ENCODE results near the gene TAF6. TPM values are rescaled to one million over a fixed set of nuclear protein-coding genes. Genes with fewer than 3 reads are reported as not detected.
A peak's percentile ranks its signal among the peaks of the same experiment; 100 is the strongest.

Gene TAF6
- total RNA-seq, 1 experiment from 2014 or later = 50.5 TPM

GRCh38 chr7:100111156-100111555 is 8.0 kb downstream of the TAF6 start:
- Mint-ChIP-seq H3K4me1 (ENCODE audit: low read depth, unreplicated experiment) (no peaks in the 10 kb centered on the region), H3K4me3 (ENCODE audit: low read depth, unreplicated experiment) (no peak overlapping the region), H3K27ac (ENCODE audit: unreplicated experiment) (no peak overlapping the region), H3K9me3 (ENCODE audit: low read depth, unreplicated experiment) (no peaks in the 10 kb centered on the region), H3K27me3 (ENCODE audit: unreplicated experiment) (no peaks in the 10 kb centered on the region), H3K36me3 (ENCODE audit: insufficient read depth, unreplicated experiment) (peaks cover 27% of the 10 kb centered on the region)
- intact Hi-C loops (cut with micrococcal nuclease; ENCODE audit: unreplicated experiment) = no loop called here
- no TSS peak for BruUV-seq (replicated peaks)
- no peak for TF ChIP-seq CTCF (IDR thresholded peaks at IDR 0.05; ENCODE audit: unreplicated experiment)
- CTCF ChIA-PET = no interaction called here
- no peak for DNase-seq

DNA sequence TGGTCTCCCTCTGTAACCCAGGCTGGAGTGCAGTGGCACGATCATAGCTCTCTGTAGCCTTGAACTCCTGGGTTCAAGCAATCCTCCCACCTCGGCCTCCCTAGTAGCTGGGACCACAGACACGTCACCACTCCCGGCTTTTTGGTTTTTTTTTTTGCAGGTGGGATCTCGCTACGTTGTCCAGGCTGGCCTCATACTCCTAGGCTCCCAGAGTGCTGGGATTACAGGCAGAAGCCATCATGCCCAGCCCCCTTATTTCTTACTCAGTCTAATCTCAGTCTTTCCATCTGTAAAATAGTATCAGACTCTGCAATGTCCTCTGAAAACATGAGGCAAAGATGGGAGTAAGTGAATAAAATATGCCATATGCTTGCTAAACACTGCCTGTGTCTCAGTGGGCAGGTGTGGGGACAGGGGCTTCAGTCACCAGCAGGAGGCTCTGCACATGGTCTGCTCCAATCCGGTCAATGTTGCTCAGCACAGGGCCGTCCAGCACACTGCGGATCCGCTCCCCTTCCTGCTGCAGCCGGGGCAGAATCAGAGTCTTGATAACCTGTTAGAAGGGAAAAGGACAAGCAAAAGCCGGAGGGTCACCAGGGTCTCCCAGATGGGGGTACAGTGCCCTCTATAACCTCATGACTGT is 9.5 kb downstream of the TAF6 start:
- H3K4me3 Mint-ChIP-seq (ENCODE audit: low read depth, unreplicated experiment) = no peak overlapping the region
- intact Hi-C loops (cut with micrococcal nuclease; ENCODE audit: unreplicated experiment) = no loop called here
- no peaks in the 10 kb centered on the region for H3K27me3 Mint-ChIP-seq (ENCODE audit: unreplicated experiment)
- CTCF ChIA-PET = no interaction called here
- BruUV-seq (replicated peaks) = no TSS peak
- no peaks in the 10 kb centered on the region for H3K4me1 Mint-ChIP-seq (ENCODE audit: low read depth, unreplicated experiment)
- peaks cover 27% of the 10 kb centered on the region for H3K36me3 Mint-ChIP-seq (ENCODE audit: insufficient read depth, unreplicated experiment)
- no peaks in the 10 kb centered on the region for H3K9me3 Mint-ChIP-seq (ENCODE audit: low read depth, unreplicated experiment)
- TF ChIP-seq CTCF (IDR thresholded peaks at IDR 0.05; ENCODE audit: unreplicated experiment) = no peak
- no peak overlapping the region for H3K27ac Mint-ChIP-seq (ENCODE audit: unreplicated experiment)
- no peak for DNase-seq

DNA sequence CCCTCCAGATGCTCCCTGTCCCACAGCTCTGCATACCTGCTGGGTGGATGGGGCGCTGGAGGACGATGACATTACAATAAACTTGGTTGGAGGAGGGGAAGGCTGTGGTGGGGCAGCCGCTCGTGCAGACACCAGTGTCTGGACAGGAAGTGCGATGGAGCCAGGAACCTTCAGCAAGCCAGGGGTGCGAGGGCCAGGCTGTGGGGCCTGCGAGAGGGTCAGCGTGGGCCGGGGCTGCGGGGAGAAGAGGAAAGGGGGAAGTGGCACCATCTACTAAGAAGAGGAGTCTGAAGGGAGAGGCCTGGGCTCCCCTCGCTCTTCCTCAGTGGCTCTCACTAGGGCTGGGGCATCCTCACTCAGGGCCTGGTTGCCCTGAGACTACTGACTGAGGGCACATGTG is 11.3 kb downstream of the TAF6 start:
- Mint-ChIP-seq H3K27ac (ENCODE audit: unreplicated experiment) (no peak overlapping the region), H3K4me3 (ENCODE audit: low read depth, unreplicated experiment) (no peak overlapping the region), H3K4me1 (ENCODE audit: low read depth, unreplicated experiment) (no peaks in the 10 kb centered on the region), H3K27me3 (ENCODE audit: unreplicated experiment) (no peaks in the 10 kb centered on the region), H3K36me3 (ENCODE audit: insufficient read depth, unreplicated experiment) (peaks cover 35% of the 10 kb centered on the region), H3K9me3 (ENCODE audit: low read depth, unreplicated experiment) (no peaks in the 10 kb centered on the region)
- BruUV-seq (replicated peaks) = no TSS peak
- intact Hi-C loops (cut with micrococcal nuclease; ENCODE audit: unreplicated experiment) = no loop called here
- CTCF ChIA-PET = no interaction called here
- TF ChIP-seq CTCF (IDR thresholded peaks at IDR 0.05; ENCODE audit: unreplicated experiment) = no peak
- DNase-seq = no peak

- H3K9me3 Mint-ChIP-seq (ENCODE audit: low read depth, unreplicated experiment) = no peaks in the 10 kb centered on the region
- H3K27me3 Mint-ChIP-seq (ENCODE audit: unreplicated experiment) = no peaks in the 10 kb centered on the region
- CTCF ChIA-PET = no interaction called here
- H3K27ac Mint-ChIP-seq (ENCODE audit: unreplicated experiment) = no peak overlapping the region
- intact Hi-C loops (cut with micrococcal nuclease; ENCODE audit: unreplicated experiment) = no loop called here
- TF ChIP-seq CTCF (IDR thresholded peaks at IDR 0.05; ENCODE audit: unreplicated experiment) = no peak
- H3K4me1 Mint-ChIP-seq (ENCODE audit: low read depth, unreplicated experiment) = no peaks in the 10 kb centered on the region
- peaks cover 42% of the 10 kb centered on the region for H3K36me3 Mint-ChIP-seq (ENCODE audit: insufficient read depth, unreplicated experiment)
- TSS peak; percentile 66 for BruUV-seq (replicated peaks)
- H3K4me3 Mint-ChIP-seq (ENCODE audit: low read depth, unreplicated experiment) = no peak overlapping the region
- no peak for DNase-seq
These were observed 11.9 kb downstream of the TAF6 start for GRCh38 chr7:100107125-100107737.
